ENCODE results near the gene MAD1L1. TPM values are rescaled to one million over a fixed set of nuclear protein-coding genes. Genes with fewer than 3 reads are reported as not detected.
A peak's percentile ranks its signal among the peaks of the same experiment; 100 is the strongest.

Gene MAD1L1
- total and polyA plus RNA-seq, 11 donors = 11.1 to 29.7 (median 20.9) TPM

GRCh38 chr7:2005786-2006185, 227.0 kb downstream of the MAD1L1 start:
- no peak overlapping the region for H3K4me3 ChIP-seq
- peaks cover 0 to 27% (median 6%) of the 10 kb centered on the region in 12 donors for H3K4me1 ChIP-seq
- WGBS, 4 donors = 87 to 89% (median 88%) methylated on average over 10 of the region's 10 CpGs
- no peak for ATAC-seq
- TF ChIP-seq CTCF (IDR thresholded peaks at IDR 0.05) (no peak), POLR2A (IDR thresholded peaks at IDR 0.05) (no peak)
- H3K27me3 ChIP-seq = no peaks in the 10 kb centered on the region
- no peaks in the 10 kb centered on the region for H3K9me3 ChIP-seq
- intact Hi-C loops (cut with DNase I) = no loop called here
- H3K27ac ChIP-seq = no peak overlapping the region
- DNase-seq = peak in 4 of 5 donors; percentile 2 to 42 (median 12)
- H3K36me3 ChIP-seq = peaks cover 0 to 6% (median 0%) of the 10 kb centered on the region in 9 donors

- no peaks in the 10 kb centered on the region for H3K9me3 ChIP-seq
- no peak overlapping the region for H3K27ac ChIP-seq
- intact Hi-C loops (cut with DNase I) = no loop called here
- TF ChIP-seq CTCF (IDR thresholded peaks at IDR 0.05) (no peak), POLR2A (IDR thresholded peaks at IDR 0.05) (no peak)
- no peak for ATAC-seq
- no peak overlapping the region for H3K4me3 ChIP-seq
- H3K36me3 ChIP-seq = peaks cover 0 to 6% (median 0%) of the 10 kb centered on the region in 9 donors
- no peaks in the 10 kb centered on the region for H3K27me3 ChIP-seq
- DNase-seq = peak; percentile 4 to 55 (median 13)
- peaks cover 0 to 27% (median 6%) of the 10 kb centered on the region in 12 donors for H3K4me1 ChIP-seq
- 94 to 97% (median 95%) methylated on average over 29 of the region's 29 CpGs for WGBS, 4 donors
Measured at GRCh38 chr7:2004841-2005725, 227.7 kb downstream of the MAD1L1 start.

GRCh38 chr7:2003931-2004812, 228.6 kb downstream of the MAD1L1 start:
- DNase-seq (peak; percentile 4 to 51 (median 17)), ATAC-seq (no peak)
- H3K27me3 ChIP-seq = no peaks in the 10 kb centered on the region
- no peaks in the 10 kb centered on the region for H3K9me3 ChIP-seq
- H3K4me1 ChIP-seq = peaks cover 0 to 22% (median 4%) of the 10 kb centered on the region in 12 donors
- H3K36me3 ChIP-seq = peaks cover 0 to 6% (median 0%) of the 10 kb centered on the region in 9 donors
- TF ChIP-seq CTCF (IDR thresholded peaks at IDR 0.05) (no peak), POLR2A (IDR thresholded peaks at IDR 0.05) (no peak)
- no peak overlapping the region for H3K27ac ChIP-seq
- 94 to 97% (median 95%) methylated on average over 36 to 39 of the region's 39 CpGs for WGBS, 4 donors
- H3K4me3 ChIP-seq = no peak overlapping the region
- intact Hi-C loops (cut with DNase I) = no loop called here
